ENCODE data around the gene ACTR2. TPM values are rescaled to one million over a fixed set of nuclear protein-coding genes. Genes with fewer than 3 reads are reported as not detected.

The ACTR2 gene
- total and polyA plus RNA-seq, 9 of the 15 experiments (the other 6 are each of a cell fraction or from before 2014, with no cell fraction given) = 47.3 to 239 (median 108) TPM

DNA sequence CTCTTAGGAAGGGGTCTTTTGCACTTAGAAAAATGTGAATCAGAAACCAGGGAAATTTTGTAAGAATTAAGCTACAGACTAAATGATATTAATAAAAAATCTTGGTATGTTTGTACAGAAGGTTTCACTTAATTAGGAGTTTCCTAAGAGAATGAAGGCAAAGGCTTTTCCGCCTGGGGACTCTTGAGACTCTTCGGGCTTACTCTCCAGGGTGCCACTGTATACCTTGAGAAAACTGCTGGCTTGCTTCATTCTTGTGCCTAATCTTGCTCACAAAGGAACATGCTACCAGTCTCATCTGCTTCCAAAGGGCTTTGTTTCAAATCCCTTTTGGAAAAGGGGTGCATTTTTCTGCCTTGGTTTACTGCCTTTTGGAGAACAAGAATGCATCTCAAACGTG, 49.5 kb downstream of the ACTR2 start:
- Histone ChIP-seq H3K27me3 (ENCODE audit: control insufficient read depth in 2 of 2, insufficient read depth in 2 of 2, low read length in 2 of 2) (no peaks in the 10 kb centered on the region), H3K4me1 (replicated peaks in 1 of 2; ENCODE audit: control insufficient read depth in 2 of 2, insufficient read depth in 2 of 2, low read length in 2 of 2) (peaks cover 4 to 17% of the 10 kb centered on the region in 2 experiments; a peak in 4 of 5 replicates), H3K79me2 (ENCODE audit: control insufficient read depth, insufficient read depth, low read length) (no peaks in the 10 kb centered on the region), H3K9me3 (replicated peaks; ENCODE audit: control insufficient read depth, insufficient read depth, low read depth, low read length) (no peaks in the 10 kb centered on the region), H3K4me2 (ENCODE audit: insufficient read depth, low read length) (no peak overlapping the region), H4K20me1 (replicated peaks; ENCODE audit: control insufficient read depth, insufficient read depth, low read length) (no peaks in the 10 kb centered on the region), H2AFZ (ENCODE audit: low read depth, low read length) (no peak overlapping the region), H3K9ac (ENCODE audit: insufficient read depth in 1 of 2, low read depth in 2 of 2, low read length in 2 of 2) (no peak overlapping the region), H3K9me1 (ENCODE audit: control insufficient read depth, insufficient read depth, low read length) (no peaks in the 10 kb centered on the region), H3K27ac (ENCODE audit: extremely low read depth, low read depth, low read length) (no peak overlapping the region), H3K36me3 (ENCODE audit: control insufficient read depth, insufficient read depth, low read length) (peaks cover 13% of the 10 kb centered on the region; the same call in 2 of the 3 replicates), H3K4me3 (no peak overlapping the region)
- FAIRE-seq (no peak), ATAC-seq (no peak), DNase-seq (ENCODE audit: extremely low read depth in 1 of 4, low spot score in 3 of 4) (no peak)
- ChIA-PET POLR2A (interaction anchor here (0.6 to 2.7 kb wide), 5 partner anchors 9 to 1181 kb away, joined by 3 to 16 read pairs (median 4); no protein-coding TSS in a partner anchor), CTCF (ENCODE audit: low intra/inter-chr PET ratio) (no interaction called here)
- WGBS (ENCODE audit: insufficient coverage, low coverage, missing lambda C conversion rate) = 69% methylated on average over 3 of the region's 3 CpGs
- BruUV-seq (replicated peaks) = no TSS peak
- intact Hi-C loops (cut with micrococcal nuclease) (loop anchor here (5.0 kb wide), 3 partner anchors 90 to 290 kb away; no protein-coding TSS in a partner anchor), in situ Hi-C loops (cut with MboI) (no loop called here)
- TF ChIP-seq ZNF12 (CRISPR knock-in tag; IDR thresholded peaks at IDR 0.05) (no peak), CBFA2T2 (conservative IDR thresholded peaks at IDR 0.05) (no peak), ZNF77 (CRISPR knock-in tag; IDR thresholded peaks at IDR 0.05) (no peak), IRF2 (CRISPR knock-in tag; IDR thresholded peaks at IDR 0.05) (no peak), MED1 (CRISPR knock-in tag; IDR thresholded peaks at IDR 0.05; ENCODE audit: borderline replicate concordance) (no peak), ESRRB (CRISPR knock-in tag; IDR thresholded peaks at IDR 0.05; ENCODE audit: borderline replicate concordance) (no peak), HDAC2 (IDR thresholded peaks at IDR 0.05) (no peak), FOXK2 (conservative IDR thresholded peaks at IDR 0.05 in 1 of 2, IDR thresholded peaks at IDR 0.05 in 1 of 2; ENCODE audit: low read depth in 2 of 2) (no peak), RBM14 (IDR thresholded peaks at IDR 0.05; ENCODE audit: borderline replicate concordance, insufficient read depth, low read depth, low read length) (no peak), RAD51 (IDR thresholded peaks at IDR 0.05; ENCODE audit: borderline replicate concordance, low read depth) (no peak), SAFB2 (IDR thresholded peaks at IDR 0.05; ENCODE audit: borderline replicate concordance, low read depth, low read length, severe bottlenecking) (no peak), BMI1 (IDR thresholded peaks at IDR 0.05; ENCODE audit: low read length) (no peak), RCOR1 (IDR thresholded peaks at IDR 0.05; ENCODE audit: borderline replicate concordance in 1 of 2, low read depth in 2 of 2, low read length in 2 of 2) (no peak), SLC30A9 (CRISPR knock-in tag; IDR thresholded peaks at IDR 0.05) (no peak)
- TF ChIP-seq, protein P1, sequence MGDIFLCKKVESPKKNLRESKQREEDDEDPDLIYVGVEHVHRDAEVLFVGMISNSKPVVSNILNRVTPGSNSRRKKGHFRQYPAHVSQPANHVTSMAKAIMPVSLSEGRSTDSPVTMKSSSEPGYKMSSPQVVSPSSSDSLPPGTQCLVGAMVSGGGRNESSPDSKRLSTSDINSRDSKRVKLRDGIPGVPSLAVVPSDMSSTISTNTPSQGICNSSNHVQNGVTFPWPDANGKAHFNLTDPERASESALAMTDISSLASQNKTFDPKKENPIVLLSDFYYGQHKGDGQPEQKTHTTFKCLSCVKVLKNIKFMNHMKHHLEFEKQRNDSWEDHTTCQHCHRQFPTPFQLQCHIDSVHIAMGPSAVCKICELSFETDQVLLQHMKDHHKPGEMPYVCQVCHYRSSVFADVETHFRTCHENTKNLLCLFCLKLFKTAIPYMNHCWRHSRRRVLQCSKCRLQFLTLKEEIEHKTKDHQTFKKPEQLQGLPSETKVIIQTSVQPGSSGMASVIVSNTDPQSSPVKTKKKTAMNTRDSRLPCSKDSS (IDR thresholded peaks at IDR 0.05; ENCODE audit: low read depth, partially characterized antibody) = no peak
- TF ChIP-seq, protein P2, sequence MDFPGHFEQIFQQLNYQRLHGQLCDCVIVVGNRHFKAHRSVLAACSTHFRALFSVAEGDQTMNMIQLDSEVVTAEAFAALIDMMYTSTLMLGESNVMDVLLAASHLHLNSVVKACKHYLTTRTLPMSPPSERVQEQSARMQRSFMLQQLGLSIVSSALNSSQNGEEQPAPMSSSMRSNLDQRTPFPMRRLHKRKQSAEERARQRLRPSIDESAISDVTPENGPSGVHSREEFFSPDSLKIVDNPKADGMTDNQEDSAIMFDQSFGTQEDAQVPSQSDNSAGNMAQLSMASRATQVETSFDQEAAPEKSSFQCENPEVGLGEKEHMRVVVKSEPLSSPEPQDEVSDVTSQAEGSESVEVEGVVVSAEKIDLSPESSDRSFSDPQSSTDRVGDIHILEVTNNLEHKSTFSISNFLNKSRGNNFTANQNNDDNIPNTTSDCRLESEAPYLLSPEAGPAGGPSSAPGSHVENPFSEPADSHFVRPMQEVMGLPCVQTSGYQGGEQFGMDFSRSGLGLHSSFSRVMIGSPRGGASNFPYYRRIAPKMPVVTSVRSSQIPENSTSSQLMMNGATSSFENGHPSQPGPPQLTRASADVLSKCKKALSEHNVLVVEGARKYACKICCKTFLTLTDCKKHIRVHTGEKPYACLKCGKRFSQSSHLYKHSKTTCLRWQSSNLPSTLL (IDR thresholded peaks at IDR 0.05) = no peak
- TF ChIP-seq, protein P3, sequence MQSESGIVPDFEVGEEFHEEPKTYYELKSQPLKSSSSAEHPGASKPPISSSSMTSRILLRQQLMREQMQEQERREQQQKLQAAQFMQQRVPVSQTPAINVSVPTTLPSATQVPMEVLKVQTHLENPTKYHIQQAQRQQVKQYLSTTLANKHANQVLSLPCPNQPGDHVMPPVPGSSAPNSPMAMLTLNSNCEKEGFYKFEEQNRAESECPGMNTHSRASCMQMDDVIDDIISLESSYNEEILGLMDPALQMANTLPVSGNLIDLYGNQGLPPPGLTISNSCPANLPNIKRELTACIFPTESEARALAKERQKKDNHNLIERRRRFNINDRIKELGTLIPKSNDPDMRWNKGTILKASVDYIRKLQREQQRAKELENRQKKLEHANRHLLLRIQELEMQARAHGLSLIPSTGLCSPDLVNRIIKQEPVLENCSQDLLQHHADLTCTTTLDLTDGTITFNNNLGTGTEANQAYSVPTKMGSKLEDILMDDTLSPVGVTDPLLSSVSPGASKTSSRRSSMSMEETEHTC (IDR thresholded peaks at IDR 0.05) = no peak

Data from K562 (cell line).